Measurements from ENCODE around the gene ZNF217.

Gene ZNF217

GRCh38 chr20:53582574-53583351 lies 10.9 kb downstream of the ZNF217 start:
- Histone ChIP-seq H3K27me3 (ENCODE audit: insufficient read depth, poor library complexity, severe bottlenecking) (no peaks in the 10 kb centered on the region), H3K9me3 (ENCODE audit: severe bottlenecking) (no peaks in the 10 kb centered on the region), H3K4me1 (ENCODE audit: insufficient read depth, poor library complexity, severe bottlenecking) (peaks cover 77% of the 10 kb centered on the region), H3K4me3 (ENCODE audit: severe bottlenecking) (no peak overlapping the region), H3K27ac (ENCODE audit: poor library complexity, severe bottlenecking) (peak overlapping the region; percentile 83), H3K36me3 (ENCODE audit: low read depth) (peaks cover 61% of the 10 kb centered on the region)
- no peak for TF ChIP-seq CTCF (IDR thresholded peaks at IDR 0.05; ENCODE audit: poor library complexity, severe bottlenecking)
- DNase-seq (ENCODE audit: low spot score) (peak; percentile 92), ATAC-seq (ENCODE audit: low read depth) (peak; percentile 85)

GRCh38 chr20:53582251-53582570 lies 11.4 kb downstream of the ZNF217 start:
- H3K36me3 ChIP-seq (ENCODE audit: low read depth) = peaks cover 64% of the 10 kb centered on the region
- H3K27ac ChIP-seq (ENCODE audit: poor library complexity, severe bottlenecking) = peak overlapping the region; percentile 83
- H3K4me1 ChIP-seq (ENCODE audit: insufficient read depth, poor library complexity, severe bottlenecking) = peaks cover 74% of the 10 kb centered on the region
- H3K9me3 ChIP-seq (ENCODE audit: severe bottlenecking) = no peaks in the 10 kb centered on the region
- ATAC-seq (ENCODE audit: low read depth) (no peak), DNase-seq (ENCODE audit: low spot score) (no peak)
- no peaks in the 10 kb centered on the region for H3K27me3 ChIP-seq (ENCODE audit: insufficient read depth, poor library complexity, severe bottlenecking)
- TF ChIP-seq CTCF (IDR thresholded peaks at IDR 0.05; ENCODE audit: poor library complexity, severe bottlenecking) = no peak
- no peak overlapping the region for H3K4me3 ChIP-seq (ENCODE audit: severe bottlenecking)

GRCh38 chr20:53581444-53582250 lies 12.0 kb downstream of the ZNF217 start:
- H3K4me1 ChIP-seq (ENCODE audit: insufficient read depth, poor library complexity, severe bottlenecking) = peaks cover 68% of the 10 kb centered on the region
- peaks cover 64% of the 10 kb centered on the region for H3K36me3 ChIP-seq (ENCODE audit: low read depth)
- H3K4me3 ChIP-seq (ENCODE audit: severe bottlenecking) = no peak overlapping the region
- peak overlapping the region; percentile 83 for H3K27ac ChIP-seq (ENCODE audit: poor library complexity, severe bottlenecking)
- H3K9me3 ChIP-seq (ENCODE audit: severe bottlenecking) = no peaks in the 10 kb centered on the region
- ATAC-seq (ENCODE audit: low read depth) = no peak
- DNase-seq (ENCODE audit: low spot score) = no peak
- TF ChIP-seq CTCF (IDR thresholded peaks at IDR 0.05; ENCODE audit: poor library complexity, severe bottlenecking) = no peak
- no peaks in the 10 kb centered on the region for H3K27me3 ChIP-seq (ENCODE audit: insufficient read depth, poor library complexity, severe bottlenecking)

DNA sequence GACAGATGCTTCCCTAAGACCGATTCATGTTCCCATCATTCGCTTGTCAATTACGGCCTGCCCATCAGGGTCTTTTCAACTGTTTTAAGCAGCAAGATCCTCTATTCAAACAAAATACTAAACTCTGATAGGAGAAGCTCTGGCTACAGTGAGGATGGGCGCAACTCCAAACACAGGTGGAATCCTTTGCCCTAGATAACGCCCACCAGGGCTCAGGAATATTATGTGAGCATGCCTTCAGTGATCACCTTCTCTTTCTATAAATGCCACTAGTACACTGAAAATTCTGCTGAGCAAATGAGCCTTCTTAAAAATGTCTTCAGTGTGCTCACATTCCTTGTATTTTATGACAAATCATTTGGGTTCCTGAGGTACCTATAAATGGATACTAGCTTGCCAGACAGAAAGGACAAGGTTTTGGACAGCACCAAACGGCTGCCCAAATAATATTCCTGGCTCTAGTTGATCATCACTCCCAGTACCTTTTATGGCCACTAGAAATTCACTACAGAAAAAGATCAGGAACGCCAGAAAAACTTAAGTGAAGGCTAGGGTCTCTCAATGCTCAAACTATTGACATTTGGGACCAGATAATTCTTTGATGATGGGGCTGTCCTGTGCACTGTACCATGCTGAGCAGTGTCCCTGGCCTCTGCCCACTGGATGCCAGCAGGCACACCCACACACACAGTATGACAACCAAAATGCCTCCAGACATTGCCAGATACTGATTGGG lies 13.1 kb downstream of the ZNF217 start:
- TF ChIP-seq CTCF (IDR thresholded peaks at IDR 0.05; ENCODE audit: poor library complexity, severe bottlenecking) = no peak
- Histone ChIP-seq H3K9me3 (ENCODE audit: severe bottlenecking) (no peaks in the 10 kb centered on the region), H3K27ac (ENCODE audit: poor library complexity, severe bottlenecking) (peak overlapping the region; percentile 83), H3K4me3 (ENCODE audit: severe bottlenecking) (no peak overlapping the region), H3K36me3 (ENCODE audit: low read depth) (peaks cover 73% of the 10 kb centered on the region), H3K4me1 (ENCODE audit: insufficient read depth, poor library complexity, severe bottlenecking) (peaks cover 58% of the 10 kb centered on the region), H3K27me3 (ENCODE audit: insufficient read depth, poor library complexity, severe bottlenecking) (no peaks in the 10 kb centered on the region)
- ATAC-seq (ENCODE audit: low read depth) = no peak
- DNase-seq (ENCODE audit: low spot score) = no peak

Measured in RWPE2 (cell line).